Endothelial cell (in vitro differentiated cells): ENCODE results near the gene TRPC5OS. TPM values are rescaled to one million over a fixed set of nuclear protein-coding genes. Genes with fewer than 3 reads are reported as not detected.

ENCODE experiments used
- DNase-seq: peaks from one replicate; pipeline ENCODE4 v3.0.0; 2021; ENCODE audit warnings: low spot score
- H3K27ac Mint-ChIP-seq: one replicate; pipeline ENCODE4 v1.8.0; 2021; ENCODE audit warnings: mixed read lengths, inconsistent platforms; ENCODE audit not compliant: unreplicated experiment
- H3K27me3 Mint-ChIP-seq: one replicate; pipeline ENCODE4 v1.8.0; 2021; ENCODE audit warnings: mild to moderate bottlenecking, moderate library complexity, mixed read lengths, inconsistent platforms; ENCODE audit not compliant: unreplicated experiment
- H3K36me3 Mint-ChIP-seq: one replicate; pipeline ENCODE4 v1.8.0; 2021; ENCODE audit warnings: mild to moderate bottlenecking, low read depth, mixed read lengths, inconsistent platforms; ENCODE audit not compliant: unreplicated experiment
- H3K4me1 Mint-ChIP-seq: one replicate; pipeline ENCODE4 v1.8.0; 2021; ENCODE audit warnings: mild to moderate bottlenecking, mixed read lengths, inconsistent platforms; ENCODE audit not compliant: unreplicated experiment
- H3K4me3 Mint-ChIP-seq: one replicate; pipeline ENCODE4 v1.8.0; 2021; ENCODE audit warnings: mild to moderate bottlenecking, mixed read lengths, inconsistent platforms; ENCODE audit not compliant: unreplicated experiment
- H3K9me3 Mint-ChIP-seq: one replicate; pipeline ENCODE4 v1.8.0; 2021; ENCODE audit warnings: mixed read lengths, inconsistent platforms; ENCODE audit not compliant: unreplicated experiment
- total RNA-seq: library from RNA; stranded (reverse); fragmentation: NEBNext Ultra II Directional; extraction: Animal tissue kit (Norgen Biotek cat#: 25700); gene quantifications from one replicate; pipeline ENCODE4 v1.2.1, GENCODE V29; 2021; ENCODE audit not compliant: unreplicated experiment
- TF ChIP-seq, protein P1 (sequence below): fragments of 200-600 bp; sonication (generic); IDR thresholded peaks from one replicate; pipeline ENCODE4 v1.5.0; 2021; ENCODE audit warnings: antibody characterized with exemption; ENCODE audit not compliant: unreplicated experiment

Gene TRPC5OS
- total RNA-seq, 1 donor from 2014 or later: not detected

DNA sequence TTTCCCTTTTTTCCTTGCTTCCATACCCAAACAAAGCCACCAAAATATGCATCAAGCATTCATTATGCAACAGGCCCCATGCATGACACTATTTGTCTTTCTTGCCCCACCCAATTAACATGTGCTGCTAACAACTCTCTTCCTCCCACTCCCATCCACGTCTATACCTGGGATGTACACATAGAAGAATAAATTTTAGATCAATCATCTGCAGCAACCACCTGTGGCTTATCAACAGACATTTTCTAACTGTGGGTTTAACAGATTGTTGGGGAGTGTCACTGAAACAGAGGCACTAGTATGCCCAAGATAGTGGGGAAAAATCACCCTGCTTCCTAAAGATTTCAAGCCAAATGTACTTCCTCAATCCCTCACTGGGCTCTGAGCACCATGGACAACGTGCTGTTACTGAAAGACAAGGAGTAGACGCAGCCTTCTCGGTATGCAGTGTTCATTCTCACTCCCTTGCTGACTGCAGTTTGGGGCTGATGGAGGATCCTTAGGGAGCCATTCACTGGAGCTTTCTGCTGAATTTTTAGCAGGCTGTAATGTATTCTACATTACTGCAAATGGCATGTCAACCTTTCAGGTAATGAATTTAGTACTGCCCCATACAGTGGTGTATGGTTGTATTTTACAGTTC lies 28.4 kb upstream of the TRPC5OS start:
- no peak for DNase-seq
- Mint-ChIP-seq H3K4me1 (no peaks in the 10 kb centered on the region), H3K9me3 (no peaks in the 10 kb centered on the region), H3K27me3 (peaks cover 2% of the 10 kb centered on the region), H3K27ac (no peak overlapping the region), H3K4me3 (no peak overlapping the region), H3K36me3 (no peaks in the 10 kb centered on the region)
- TF ChIP-seq, protein P1, sequence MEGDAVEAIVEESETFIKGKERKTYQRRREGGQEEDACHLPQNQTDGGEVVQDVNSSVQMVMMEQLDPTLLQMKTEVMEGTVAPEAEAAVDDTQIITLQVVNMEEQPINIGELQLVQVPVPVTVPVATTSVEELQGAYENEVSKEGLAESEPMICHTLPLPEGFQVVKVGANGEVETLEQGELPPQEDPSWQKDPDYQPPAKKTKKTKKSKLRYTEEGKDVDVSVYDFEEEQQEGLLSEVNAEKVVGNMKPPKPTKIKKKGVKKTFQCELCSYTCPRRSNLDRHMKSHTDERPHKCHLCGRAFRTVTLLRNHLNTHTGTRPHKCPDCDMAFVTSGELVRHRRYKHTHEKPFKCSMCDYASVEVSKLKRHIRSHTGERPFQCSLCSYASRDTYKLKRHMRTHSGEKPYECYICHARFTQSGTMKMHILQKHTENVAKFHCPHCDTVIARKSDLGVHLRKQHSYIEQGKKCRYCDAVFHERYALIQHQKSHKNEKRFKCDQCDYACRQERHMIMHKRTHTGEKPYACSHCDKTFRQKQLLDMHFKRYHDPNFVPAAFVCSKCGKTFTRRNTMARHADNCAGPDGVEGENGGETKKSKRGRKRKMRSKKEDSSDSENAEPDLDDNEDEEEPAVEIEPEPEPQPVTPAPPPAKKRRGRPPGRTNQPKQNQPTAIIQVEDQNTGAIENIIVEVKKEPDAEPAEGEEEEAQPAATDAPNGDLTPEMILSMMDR: no peak

DNA sequence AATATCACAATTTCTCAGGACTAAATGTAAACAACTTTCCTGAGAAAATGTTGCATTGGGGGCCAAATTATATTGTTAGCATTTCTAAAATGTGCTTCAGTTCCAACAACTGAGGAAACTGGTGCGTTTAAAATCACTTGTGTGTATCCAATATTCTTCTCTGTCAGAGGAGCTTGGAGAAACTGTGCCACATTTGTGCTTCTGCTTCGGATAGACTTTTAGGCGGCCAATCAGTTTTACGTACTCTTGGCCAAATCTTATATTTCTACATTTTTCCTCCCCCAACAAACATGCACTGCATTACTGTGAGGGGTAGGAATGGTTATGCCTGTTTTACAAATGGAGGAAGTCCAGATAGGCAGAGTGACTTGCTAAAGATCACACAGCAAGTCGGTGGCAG lies 27.4 kb upstream of the TRPC5OS start:
- no peak overlapping the region for H3K27ac Mint-ChIP-seq
- no peaks in the 10 kb centered on the region for H3K9me3 Mint-ChIP-seq
- H3K27me3 Mint-ChIP-seq: peaks cover 2% of the 10 kb centered on the region
- H3K36me3 Mint-ChIP-seq: no peaks in the 10 kb centered on the region
- H3K4me3 Mint-ChIP-seq: no peak overlapping the region
- TF ChIP-seq, protein P1: no peak
- H3K4me1 Mint-ChIP-seq: no peaks in the 10 kb centered on the region
- DNase-seq: no peak

DNA sequence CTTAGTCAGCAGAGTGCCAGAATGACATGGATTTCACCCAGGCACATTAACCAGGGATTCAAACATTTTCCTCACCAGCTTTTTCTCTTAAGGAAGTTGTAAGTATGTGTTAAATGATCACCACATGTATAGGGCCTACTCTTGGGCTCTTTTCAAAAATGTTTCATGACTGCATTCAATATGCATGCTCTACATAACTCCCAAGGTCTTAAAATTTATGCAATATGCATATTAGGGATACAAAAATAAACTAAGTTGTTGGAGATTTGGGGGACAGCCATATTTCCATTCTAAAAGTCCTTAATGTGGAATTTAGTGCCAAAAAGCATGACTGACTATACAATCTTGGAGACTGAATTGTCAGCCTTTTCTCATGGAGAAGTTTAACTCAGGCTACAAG lies 25.0 kb upstream of the TRPC5OS start:
- no peak for DNase-seq
- Mint-ChIP-seq H3K36me3 (no peaks in the 10 kb centered on the region), H3K4me3 (no peak overlapping the region), H3K4me1 (no peaks in the 10 kb centered on the region), H3K27me3 (peaks cover 2% of the 10 kb centered on the region), H3K27ac (no peak overlapping the region), H3K9me3 (no peaks in the 10 kb centered on the region)
- TF ChIP-seq, protein P1: no peak

DNA sequence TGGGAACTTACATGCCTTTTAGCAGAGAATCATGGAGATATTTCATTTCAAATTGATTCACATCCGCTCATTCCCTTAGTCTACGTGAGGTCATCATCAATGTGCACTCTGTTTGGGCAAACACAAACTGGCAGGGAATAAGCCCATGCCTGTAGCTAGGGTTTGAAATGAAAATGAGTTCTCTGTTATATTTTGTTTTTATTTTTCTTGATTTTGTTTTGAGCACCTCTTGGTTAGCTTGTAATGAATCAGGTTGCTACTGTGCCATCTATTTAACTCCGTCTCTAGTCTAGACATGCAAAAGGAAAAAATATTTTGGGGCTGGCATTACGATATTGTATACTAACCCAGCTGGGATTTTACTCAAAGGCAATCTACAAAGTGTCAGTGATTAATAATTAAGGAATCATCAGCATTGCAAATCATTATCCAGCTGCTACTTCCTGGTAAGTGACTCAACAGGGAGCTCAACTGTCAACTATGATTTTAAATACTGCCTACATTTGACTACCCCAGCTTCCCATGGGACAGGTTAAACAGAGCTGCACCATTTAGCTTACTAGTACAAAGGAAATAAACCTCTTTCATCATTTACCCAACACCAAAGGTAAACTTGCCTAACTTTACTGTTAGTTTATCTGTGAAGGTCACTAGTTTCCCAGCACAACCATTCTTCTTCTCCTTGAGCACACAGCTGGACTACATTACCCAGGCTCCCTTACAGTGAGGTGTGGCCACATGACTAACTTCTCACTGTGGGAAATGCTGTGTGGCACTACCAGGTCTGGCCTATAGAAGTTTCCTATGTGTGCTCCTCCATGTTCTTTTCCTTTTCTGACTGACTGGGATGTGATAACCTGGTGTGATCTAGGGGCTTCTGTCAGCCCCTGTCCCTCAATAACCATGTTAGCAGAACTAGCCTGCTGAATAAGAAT lies 21.2 kb upstream of the TRPC5OS start:
- no peaks in the 10 kb centered on the region for H3K9me3 Mint-ChIP-seq
- no peak for DNase-seq
- TF ChIP-seq, protein P1: no peak

DNA sequence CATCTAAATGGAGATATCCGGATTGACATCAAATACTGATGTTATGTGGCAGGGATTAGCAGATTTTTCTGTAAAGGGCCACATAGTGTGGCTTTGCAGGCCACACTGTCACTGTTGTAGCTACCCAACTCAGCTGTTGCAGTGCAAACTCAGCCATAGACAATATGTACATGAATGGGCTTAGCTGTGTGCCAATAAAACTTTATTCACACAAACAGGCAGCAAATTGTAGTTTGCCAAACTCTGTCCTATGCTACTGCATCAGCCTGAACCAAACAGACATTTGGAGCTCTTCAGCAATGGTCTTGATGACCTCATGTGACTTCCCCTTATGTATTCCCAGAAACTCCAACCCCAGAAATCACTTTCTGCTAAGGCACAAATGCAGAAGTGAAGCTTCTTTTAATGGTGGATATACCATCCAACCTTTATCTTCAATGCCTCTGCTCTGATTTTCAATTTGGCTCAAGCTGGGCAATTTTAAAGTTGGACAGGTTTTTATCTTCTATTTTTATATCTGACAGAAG lies 18.4 kb upstream of the TRPC5OS start:
- H3K4me3 Mint-ChIP-seq: no peak overlapping the region
- DNase-seq: no peak
- H3K36me3 Mint-ChIP-seq: no peaks in the 10 kb centered on the region
- H3K4me1 Mint-ChIP-seq: no peaks in the 10 kb centered on the region
- H3K27me3 Mint-ChIP-seq: no peaks in the 10 kb centered on the region
- TF ChIP-seq, protein P1: no peak
- H3K27ac Mint-ChIP-seq: no peak overlapping the region
- H3K9me3 Mint-ChIP-seq: no peaks in the 10 kb centered on the region

More for the DNA sequence above, 21.2 kb upstream of the TRPC5OS start:
- no peaks in the 10 kb centered on the region for H3K36me3 Mint-ChIP-seq
- no peaks in the 10 kb centered on the region for H3K4me1 Mint-ChIP-seq
- H3K4me3 Mint-ChIP-seq: no peak overlapping the region
- H3K27ac Mint-ChIP-seq: no peak overlapping the region
- peaks cover 2% of the 10 kb centered on the region for H3K27me3 Mint-ChIP-seq
